Nephron progenitor cell (in vitro differentiated cells): Measurements from ENCODE around the gene ISG20.
A peak's percentile ranks its signal among the peaks of the same experiment; 100 is the strongest.
"Not testable (repeated sequence)": the region's sequence is repeated elsewhere in the genome, so short reads cannot be mapped to it uniquely, and the experiment has no call there.

Experiments
- DNase-seq: peaks from one replicate; pipeline ENCODE4 v3.0.0; 2021
- H3K27ac Mint-ChIP-seq: 2 replicates; pipeline ENCODE4 v1.8.0; 2021; ENCODE audit warnings: mild to moderate bottlenecking, moderate library complexity, mixed read lengths
- H3K27me3 Mint-ChIP-seq: 2 replicates; pipeline ENCODE4 v1.8.0; 2021; ENCODE audit warnings: mild to moderate bottlenecking, low read depth, mixed read lengths; ENCODE audit not compliant: poor library complexity
- H3K36me3 Mint-ChIP-seq: 2 replicates; pipeline ENCODE4 v1.8.0; 2021; ENCODE audit warnings: low read depth, mixed read lengths
- H3K4me1 Mint-ChIP-seq: 2 replicates; pipeline ENCODE4 v1.8.0; 2021; ENCODE audit warnings: mixed read lengths
- H3K4me3 Mint-ChIP-seq: 2 replicates; pipeline ENCODE4 v1.8.0; 2021; ENCODE audit warnings: mild to moderate bottlenecking, moderate library complexity, mixed read lengths
- H3K9me3 Mint-ChIP-seq: 2 replicates; pipeline ENCODE4 v1.8.0; 2021; ENCODE audit warnings: mild to moderate bottlenecking, moderate library complexity, mixed read lengths
- CTCF ChIP-seq: fragments of 200-600 bp; sonication (generic); IDR thresholded peaks from 2 replicates; pipeline ENCODE4 v1.5.0; 2021; ENCODE audit warnings: antibody characterized with exemption

Gene ISG20

DNA sequence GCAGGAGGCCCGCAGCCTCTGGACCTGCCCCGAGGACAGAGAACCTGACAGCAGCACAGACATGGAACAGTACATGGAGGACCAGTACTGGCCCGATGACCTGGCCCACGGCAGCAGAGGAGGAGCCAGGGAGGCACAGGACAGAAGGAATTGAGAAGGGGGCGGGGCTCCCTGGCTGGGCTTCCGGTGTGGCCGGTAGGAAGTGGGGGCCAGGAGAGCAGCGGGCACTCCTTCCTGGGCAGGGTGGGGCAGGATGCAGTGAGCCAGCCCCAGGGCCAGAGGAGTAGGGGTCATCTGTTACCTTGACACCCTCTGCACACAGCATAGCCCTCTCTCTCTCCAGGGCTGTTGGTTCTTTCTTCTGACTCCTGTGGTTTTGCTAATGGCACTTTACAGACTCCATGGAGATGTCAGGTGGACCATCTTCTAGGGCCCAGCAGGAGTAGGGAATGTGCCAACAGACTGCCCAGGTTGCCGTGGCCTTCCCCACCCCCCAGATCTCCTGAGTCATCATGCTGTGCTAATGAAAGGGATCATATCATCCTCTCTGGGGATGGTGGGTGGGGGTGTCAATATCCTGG lies 8.6 kb upstream of the ISG20 start:
- Mint-ChIP-seq H3K27me3 (peaks cover 3% of the 10 kb centered on the region), H3K27ac (peak overlapping the region; percentile 78), H3K9me3 (no peaks in the 10 kb centered on the region), H3K4me3 (no peak overlapping the region), H3K36me3 (peaks cover 77% of the 10 kb centered on the region), H3K4me1 (peaks cover 5% of the 10 kb centered on the region)
- no peak for DNase-seq
- no peak for TF ChIP-seq CTCF

- H3K27ac Mint-ChIP-seq = peak overlapping the region; percentile 78
- DNase-seq = no peak
- no peaks in the 10 kb centered on the region for H3K9me3 Mint-ChIP-seq
- H3K4me1 Mint-ChIP-seq = peaks cover 5% of the 10 kb centered on the region
- TF ChIP-seq CTCF = no peak
- peaks cover 77% of the 10 kb centered on the region for H3K36me3 Mint-ChIP-seq
- peaks cover 3% of the 10 kb centered on the region for H3K27me3 Mint-ChIP-seq
- no peak overlapping the region for H3K4me3 Mint-ChIP-seq
Measured at GRCh38 chr15:88630798-88631463, 7.9 kb upstream of the ISG20 start.

DNA sequence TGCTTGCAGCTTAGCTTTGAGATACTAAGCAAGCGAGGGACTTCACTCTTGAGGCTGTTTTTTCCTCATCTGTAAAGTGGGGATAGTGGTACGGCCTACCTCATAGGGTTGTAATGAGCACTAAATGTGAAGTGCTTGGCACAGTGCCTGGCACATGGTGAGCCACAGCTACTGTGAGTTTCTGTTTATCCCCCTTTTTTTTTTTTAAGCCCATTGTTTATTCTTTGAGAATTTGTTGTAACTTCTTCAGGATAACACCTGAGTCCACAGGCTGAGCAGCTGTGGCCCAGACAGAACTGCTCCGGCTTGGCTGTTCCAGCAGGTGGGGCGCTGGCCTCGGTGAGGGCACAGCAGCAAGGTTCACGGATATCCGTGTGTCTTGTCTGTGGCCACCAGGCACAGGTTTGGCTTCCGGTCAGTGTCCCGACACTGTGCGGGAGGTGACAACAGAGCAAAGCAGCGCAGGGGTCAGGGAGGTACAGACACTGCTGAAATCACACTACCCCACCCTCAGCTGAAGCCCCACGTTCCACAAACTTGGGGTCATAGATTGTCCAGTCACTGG lies 7.3 kb upstream of the ISG20 start:
- Mint-ChIP-seq H3K36me3 (peaks cover 77% of the 10 kb centered on the region), H3K4me1 (peaks cover 5% of the 10 kb centered on the region), H3K27ac (no peak overlapping the region), H3K4me3 (no peak overlapping the region), H3K9me3 (no peaks in the 10 kb centered on the region), H3K27me3 (peaks cover 6% of the 10 kb centered on the region)
- DNase-seq = no peak
- no peak for TF ChIP-seq CTCF

- H3K36me3 Mint-ChIP-seq = peaks cover 69% of the 10 kb centered on the region
Measured at GRCh38 chr15:88632797-88633196, 6.0 kb upstream of the ISG20 start.

DNA sequence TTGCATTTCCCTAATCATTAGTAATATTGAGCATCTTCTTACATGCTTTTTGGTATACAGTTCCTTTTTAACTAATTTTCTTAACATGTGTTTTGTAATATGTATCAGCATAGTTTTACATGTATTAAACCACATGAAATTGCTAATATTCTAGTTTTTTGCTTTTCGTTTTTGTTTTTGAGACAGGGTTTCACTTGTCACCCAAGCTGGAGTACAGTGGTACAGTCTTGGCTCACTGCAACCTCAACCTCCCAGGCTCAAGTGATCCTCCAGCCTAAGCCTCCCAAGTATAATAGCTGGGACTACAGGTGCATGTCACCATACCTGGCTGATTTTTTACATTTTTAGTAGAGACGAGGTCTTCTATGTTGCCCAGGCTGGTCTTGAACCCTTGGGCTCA lies 4.4 kb upstream of the ISG20 start:
- peak overlapping the region; percentile 25 for H3K27ac Mint-ChIP-seq
- peaks cover 53% of the 10 kb centered on the region for H3K36me3 Mint-ChIP-seq
- no peak for TF ChIP-seq CTCF
- no peak overlapping the region for H3K4me3 Mint-ChIP-seq
- H3K27me3 Mint-ChIP-seq = peaks cover 16% of the 10 kb centered on the region
- DNase-seq = no peak
- no peaks in the 10 kb centered on the region for H3K9me3 Mint-ChIP-seq
- H3K4me1 Mint-ChIP-seq = peaks cover 23% of the 10 kb centered on the region

More at GRCh38 chr15:88632797-88633196, 6.0 kb upstream of the ISG20 start:
- H3K9me3 Mint-ChIP-seq, H3K4me3 Mint-ChIP-seq, H3K4me1 Mint-ChIP-seq, H3K27ac Mint-ChIP-seq, DNase-seq: not testable (repeated sequence)
- peaks cover 11% of the 10 kb centered on the region for H3K27me3 Mint-ChIP-seq

GRCh38 chr15:88635318-88635717 lies 3.5 kb upstream of the ISG20 start:
- Mint-ChIP-seq H3K27ac (no peak overlapping the region), H3K4me1 (peaks cover 31% of the 10 kb centered on the region), H3K36me3 (peaks cover 44% of the 10 kb centered on the region), H3K9me3 (no peaks in the 10 kb centered on the region), H3K4me3 (no peak overlapping the region), H3K27me3 (peaks cover 12% of the 10 kb centered on the region)
- no peak for TF ChIP-seq CTCF
- no peak for DNase-seq
